Measurements from ENCODE around the gene FMNL2. TPM values are rescaled to one million over a fixed set of nuclear protein-coding genes. Genes with fewer than 3 reads are reported as not detected.

FMNL2 gene
- total RNA-seq, 1 experiment from 2014 or later, result 33.6 TPM

- POLR2A ChIA-PET, result no interaction called here
- no peaks in the 10 kb centered on the region for H3K9me3 ChIP-seq (ENCODE audit: control insufficient read depth, insufficient read depth, low read depth, low read length)
Measured at GRCh38 chr2:152565884-152566727, 231.1 kb downstream of the FMNL2 start.

GRCh38 chr2:152566728-152567069 lies 231.7 kb downstream of the FMNL2 start:
- POLR2A ChIA-PET, result no interaction called here
- no peak overlapping the region for H3K27ac ChIP-seq (ENCODE audit: low read length)
- TF ChIP-seq CTCF (IDR thresholded peaks at IDR 0.05), result no peak
- no peak for TF ChIP-seq TCF7L2 (IDR thresholded peaks at IDR 0.05; ENCODE audit: low read depth, low read length)
- no peak for TF ChIP-seq REST (IDR thresholded peaks at IDR 0.05; ENCODE audit: insufficient read depth in 1 of 2, low read depth in 2 of 2, low read length in 1 of 2)
- TF ChIP-seq POLR2AphosphoS5 (IDR thresholded peaks at IDR 0.05; ENCODE audit: low read depth, low read length), result no peak
- no peak for TF ChIP-seq SIN3A (IDR thresholded peaks at IDR 0.05; ENCODE audit: borderline replicate concordance, insufficient read depth, low read depth, low read length)

More at GRCh38 chr2:152565884-152566727, 231.1 kb downstream of the FMNL2 start:
- H3K4me1 ChIP-seq (ENCODE audit: control insufficient read depth, insufficient read depth, low read length), result no peaks in the 10 kb centered on the region
- intact Hi-C loops (cut with micrococcal nuclease; ENCODE audit: unreplicated experiment), result no loop called here
- no peak for ATAC-seq
- in situ Hi-C loops (cut with HindIII; ENCODE audit: low pct_unique_long_range_greater_than_20kb, low sequenced_read_pairs), result no loop called here
- BruUV-seq (replicated peaks), result no TSS peak
- H3K36me3 ChIP-seq (ENCODE audit: control insufficient read depth, insufficient read depth, low read length), result no peaks in the 10 kb centered on the region; the same call in 1 of the 2 replicates
- CTCF ChIA-PET, result no interaction called here
- no peaks in the 10 kb centered on the region for H3K27me3 ChIP-seq (ENCODE audit: control insufficient read depth, insufficient read depth, low read length)
- H3K27ac ChIP-seq (ENCODE audit: low read length), result no peak overlapping the region
- no peak for DNase-seq (ENCODE audit: low read depth, low spot score)
- H3K4me3 ChIP-seq (ENCODE audit: low read depth in 2 of 2, low read length in 2 of 2), result no peak overlapping the region
- TF ChIP-seq REST (IDR thresholded peaks at IDR 0.05; ENCODE audit: insufficient read depth in 1 of 2, low read depth in 2 of 2, low read length in 1 of 2) (no peak), CTCF (IDR thresholded peaks at IDR 0.05) (no peak), SIN3A (IDR thresholded peaks at IDR 0.05; ENCODE audit: borderline replicate concordance, insufficient read depth, low read depth, low read length) (no peak), TCF7L2 (IDR thresholded peaks at IDR 0.05; ENCODE audit: low read depth, low read length) (no peak), POLR2AphosphoS5 (IDR thresholded peaks at IDR 0.05; ENCODE audit: low read depth, low read length) (no peak)

More at GRCh38 chr2:152566728-152567069, 231.7 kb downstream of the FMNL2 start:
- Histone ChIP-seq H3K9me3 (ENCODE audit: control insufficient read depth, insufficient read depth, low read depth, low read length) (no peaks in the 10 kb centered on the region), H3K27me3 (ENCODE audit: control insufficient read depth, insufficient read depth, low read length) (no peaks in the 10 kb centered on the region), H3K36me3 (ENCODE audit: control insufficient read depth, insufficient read depth, low read length) (no peaks in the 10 kb centered on the region; the same call in 1 of the 2 replicates), H3K4me1 (ENCODE audit: control insufficient read depth, insufficient read depth, low read length) (no peaks in the 10 kb centered on the region), H3K4me3 (ENCODE audit: low read depth in 2 of 2, low read length in 2 of 2) (no peak overlapping the region)
- BruUV-seq (replicated peaks), result no TSS peak
- intact Hi-C loops (cut with micrococcal nuclease; ENCODE audit: unreplicated experiment) (no loop called here), in situ Hi-C loops (cut with HindIII; ENCODE audit: low pct_unique_long_range_greater_than_20kb, low sequenced_read_pairs) (no loop called here)
- CTCF ChIA-PET, result interaction anchor here (0.6 kb wide), 1 partner anchor 12 kb away, joined by 6 read pairs; no protein-coding TSS in a partner anchor
- no peak for ATAC-seq
- no peak for DNase-seq (ENCODE audit: low read depth, low spot score)

Measured in Panc1 (cell line).